Heart left ventricle (tissue), 13 donors: Measurements from ENCODE around the gene COL11A2.

Source experiments
- CTCF ChIP-seq, 12 donors: fragments of 200-600 bp; sonication (generic) in 4 of 12; IDR thresholded peaks; one replicate each; pipeline versions ENCODE4 v1.5.0 to v1.8.0; 2018 to 2022; ENCODE audit warnings: antibody characterized with exemption in 12 of 12, mild to moderate bottlenecking in 5 of 12
- POLR2A ChIP-seq, 2 donors: fragments of 450-650 bp; IDR thresholded peaks; one replicate each; pipeline ENCODE4 v1.6.1; 2017; ENCODE audit warnings: antibody characterized with exemption in 2 of 2, mild to moderate bottlenecking in 2 of 2, moderate library complexity in 2 of 2
- donor health status: ischemic (EF 13 %, LVEDD 7.1; RV severe dilation, severe dysfunction).
- donor health status: DM: no; HTN: yes; CAD: no.
- donor health status: DM: no; HTN: no; CAD: no.
- donor health status: ischemic (EF 25% LVEDD 6.9; RV normal size, moderate dysfunction).
- donor health status: ischemic (EF 25% LVEDD 5.7; RV mildly dilated, moderate dysfunction).
- donor health status: ischemic (EF 35%, LVEDD 5.7; RV mildly dilated, moderate dysfunction).
- donor health status: nonischemic (EF 11% LVEDD 7.7; RV severe dilation, severe dysfunction).
- donor health status: DM: yes; HTN: yes; CAD: no.
- donor health status: PGD.
- donor health status: ischemic (EF 29% LVEDD 5.4; RV normal size, mild dysfunction).
- donor health status: nonischemic (EF 23%, LVEDD 6.1; RV moderate dilation, normal function).

- TF ChIP-seq CTCF (IDR thresholded peaks at IDR 0.05) (no peak), POLR2A (IDR thresholded peaks at IDR 0.05) (no peak)
These were observed 18.9 kb upstream of the COL11A2 start for GRCh38 chr6:33211136-33211535.
